Central memory CD8-positive, alpha-beta T cell (primary cell): ENCODE results near the gene LMBR1L.

Experiments used
- ATAC-seq: fragments of 150-1000 bp; cut with Tn5 transposase; replicated peaks from 2 replicates; pipeline ENCODE4 v1.10.0; 2022; ENCODE audit warnings: mild to moderate bottlenecking, moderate FRiP score, moderate number of reproducible peaks; ENCODE audit not compliant: poor library complexity, severe bottlenecking; ENCODE audit errors: extremely low read depth
- DNase-seq, 2 donors: peaks; one replicate each; pipeline ENCODE4 v3.0.0; 2021; ENCODE audit warnings: low spot score in 2 of 2
- H3K27ac Mint-ChIP-seq: one replicate; pipeline ENCODE4 v1.8.0; 2022; ENCODE audit warnings: low read depth, mild to moderate bottlenecking, moderate library complexity, mixed read lengths
- H3K27me3 Mint-ChIP-seq: one replicate; pipeline ENCODE4 v1.8.0; 2022; ENCODE audit warnings: mixed read lengths
- H3K36me3 Mint-ChIP-seq: one replicate; pipeline ENCODE4 v1.8.0; 2022; ENCODE audit warnings: mild to moderate bottlenecking, moderate library complexity, mixed read lengths; ENCODE audit not compliant: insufficient read depth
- H3K4me1 Mint-ChIP-seq: one replicate; pipeline ENCODE4 v1.8.0; 2022; ENCODE audit warnings: mixed read lengths
- H3K4me3 Mint-ChIP-seq: one replicate; pipeline ENCODE4 v1.8.0; 2022; ENCODE audit warnings: mild to moderate bottlenecking, moderate library complexity, mixed read lengths
- H3K9me3 Mint-ChIP-seq: one replicate; pipeline ENCODE4 v1.8.0; 2022; ENCODE audit warnings: mixed read lengths

The LMBR1L gene

GRCh38 chr12:49091056-49091835 lies 19.4 kb downstream of the LMBR1L start:
- ATAC-seq: no peak
- Mint-ChIP-seq H3K4me1 (peaks cover 46% of the 10 kb centered on the region), H3K36me3 (peaks cover 18% of the 10 kb centered on the region), H3K27ac (no peak overlapping the region), H3K9me3 (no peaks in the 10 kb centered on the region), H3K27me3 (peaks cover 76% of the 10 kb centered on the region), H3K4me3 (peak overlapping the region; percentile 75)
- no peak for DNase-seq

- Mint-ChIP-seq H3K4me1 (peaks cover 40% of the 10 kb centered on the region), H3K36me3 (peaks cover 18% of the 10 kb centered on the region), H3K27ac (no peak overlapping the region), H3K4me3 (peak overlapping the region; percentile 75), H3K9me3 (no peaks in the 10 kb centered on the region), H3K27me3 (peaks cover 69% of the 10 kb centered on the region)
- ATAC-seq (no peak), DNase-seq (no peak)
Observed at GRCh38 chr12:49089821-49090773, 20.6 kb downstream of the LMBR1L start.

- DNase-seq: no peak
- H3K27me3 Mint-ChIP-seq: peaks cover 57% of the 10 kb centered on the region
Observed at GRCh38 chr12:49088932-49089330, 21.7 kb downstream of the LMBR1L start.

GRCh38 chr12:49088150-49088931 lies 22.3 kb downstream of the LMBR1L start:
- Mint-ChIP-seq H3K9me3 (no peaks in the 10 kb centered on the region), H3K27ac (no peak overlapping the region), H3K36me3 (peaks cover 12% of the 10 kb centered on the region), H3K27me3 (peaks cover 51% of the 10 kb centered on the region), H3K4me1 (peaks cover 36% of the 10 kb centered on the region), H3K4me3 (peak overlapping the region; percentile 13)
- DNase-seq (peak; percentile 53 to 59), ATAC-seq (peak; percentile 83)

More at GRCh38 chr12:49088932-49089330, 21.7 kb downstream of the LMBR1L start:
- Mint-ChIP-seq H3K9me3 (no peaks in the 10 kb centered on the region), H3K4me3 (peak overlapping the region; percentile 13), H3K27ac (no peak overlapping the region), H3K4me1 (peaks cover 36% of the 10 kb centered on the region), H3K36me3 (peaks cover 14% of the 10 kb centered on the region)
- ATAC-seq: no peak

GRCh38 chr12:49086116-49086515 lies 24.5 kb downstream of the LMBR1L start:
- Mint-ChIP-seq H3K36me3 (peaks cover 5% of the 10 kb centered on the region), H3K27ac (no peak overlapping the region), H3K4me3 (no peak overlapping the region), H3K9me3 (no peaks in the 10 kb centered on the region), H3K4me1 (peaks cover 22% of the 10 kb centered on the region), H3K27me3 (peaks cover 29% of the 10 kb centered on the region)
- ATAC-seq: no peak
- no peak for DNase-seq

- DNase-seq: no peak
- H3K27ac Mint-ChIP-seq: no peak overlapping the region
- H3K9me3 Mint-ChIP-seq: no peaks in the 10 kb centered on the region
- ATAC-seq: no peak
- no peak overlapping the region for H3K4me3 Mint-ChIP-seq
- H3K4me1 Mint-ChIP-seq: peaks cover 11% of the 10 kb centered on the region
- H3K27me3 Mint-ChIP-seq: peaks cover 14% of the 10 kb centered on the region
- no peaks in the 10 kb centered on the region for H3K36me3 Mint-ChIP-seq
Observed at GRCh38 chr12:49084438-49084837, 26.2 kb downstream of the LMBR1L start.

- Mint-ChIP-seq H3K36me3 (no peaks in the 10 kb centered on the region), H3K9me3 (no peaks in the 10 kb centered on the region), H3K27me3 (no peaks in the 10 kb centered on the region), H3K4me3 (no peak overlapping the region), H3K4me1 (no peaks in the 10 kb centered on the region), H3K27ac (no peak overlapping the region)
- ATAC-seq (no peak), DNase-seq (no peak)
Observed at GRCh38 chr12:49079793-49080192, 30.9 kb downstream of the LMBR1L start.

- DNase-seq (no peak), ATAC-seq (no peak)
- Mint-ChIP-seq H3K4me1 (peaks cover 19% of the 10 kb centered on the region), H3K4me3 (no peak overlapping the region), H3K27ac (peak overlapping the region; percentile 90), H3K27me3 (no peaks in the 10 kb centered on the region), H3K9me3 (no peaks in the 10 kb centered on the region), H3K36me3 (peaks cover 2% of the 10 kb centered on the region)
Observed at GRCh38 chr12:49070971-49071370, 39.7 kb downstream of the LMBR1L start.

GRCh38 chr12:49069507-49070346 lies 40.9 kb downstream of the LMBR1L start, which contains the start of gene RHEBL1:
Gene RHEBL1 (minus strand): TSS chr12:49069979. CDS start chr12:49069785, 194 bp downstream.
- H3K27me3 Mint-ChIP-seq: no peaks in the 10 kb centered on the region
- H3K9me3 Mint-ChIP-seq: no peaks in the 10 kb centered on the region
- H3K4me3 Mint-ChIP-seq: peak within 1 kb of the TSS; percentile 84
- ATAC-seq (peak; percentile 99), DNase-seq (peak; percentile 93 to 97)
- peaks cover 19% of the 10 kb centered on the region for H3K4me1 Mint-ChIP-seq
- H3K27ac Mint-ChIP-seq: peak within 1 kb of the TSS; percentile 90
- peaks cover 2% of the 10 kb centered on the region for H3K36me3 Mint-ChIP-seq

GRCh38 chr12:49068879-49069506 lies 41.7 kb downstream of the LMBR1L start:
- DNase-seq: no peak
- no peaks in the 10 kb centered on the region for H3K27me3 Mint-ChIP-seq
- peak overlapping the region; percentile 90 for H3K27ac Mint-ChIP-seq
- peaks cover 2% of the 10 kb centered on the region for H3K36me3 Mint-ChIP-seq
- H3K4me3 Mint-ChIP-seq: peak overlapping the region; percentile 84
- H3K4me1 Mint-ChIP-seq: peaks cover 22% of the 10 kb centered on the region
- H3K9me3 Mint-ChIP-seq: no peaks in the 10 kb centered on the region
- no peak for ATAC-seq

- Mint-ChIP-seq H3K4me1 (peaks cover 29% of the 10 kb centered on the region), H3K36me3 (peaks cover 7% of the 10 kb centered on the region), H3K4me3 (no peak overlapping the region), H3K27ac (no peak overlapping the region), H3K27me3 (no peaks in the 10 kb centered on the region), H3K9me3 (no peaks in the 10 kb centered on the region)
- DNase-seq (no peak), ATAC-seq (no peak)
Observed at GRCh38 chr12:49066120-49066519, 44.5 kb downstream of the LMBR1L start.
